ENCODE results near the gene SRRM2.

SRRM2 gene

DNA sequence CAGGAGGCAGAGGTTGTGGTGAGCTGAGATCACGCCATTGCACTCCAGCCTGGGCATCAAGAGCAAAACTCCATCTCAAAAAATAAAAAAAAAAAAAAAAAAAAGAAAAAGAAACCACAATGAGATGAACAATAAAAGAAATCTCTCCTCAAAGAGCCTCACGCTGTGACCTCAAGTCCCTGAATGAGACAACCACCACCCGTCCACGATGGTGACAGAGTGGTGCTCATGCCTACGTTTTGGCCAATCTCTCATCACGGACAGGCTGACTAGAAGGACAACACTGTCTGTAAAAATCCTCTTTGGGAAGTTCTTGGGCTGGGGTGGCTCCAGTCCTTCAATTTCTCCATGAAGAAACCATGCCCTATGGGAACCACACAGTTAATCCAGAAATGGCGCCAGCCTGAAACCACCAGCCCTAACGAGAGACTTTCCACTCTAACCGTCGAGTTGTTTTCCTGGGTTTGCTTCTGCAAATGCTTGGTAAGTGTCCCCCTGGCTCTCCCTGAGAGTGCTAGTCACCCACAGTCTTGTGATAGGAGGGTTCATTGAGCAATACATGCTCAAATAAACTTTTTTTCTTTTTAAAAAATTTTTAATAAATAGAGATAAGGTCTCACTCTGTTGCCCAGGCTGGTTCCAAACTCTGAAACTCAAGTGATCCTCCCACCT lies 17.5 kb upstream of the SRRM2 start:
- TF ChIP-seq, protein P1, sequence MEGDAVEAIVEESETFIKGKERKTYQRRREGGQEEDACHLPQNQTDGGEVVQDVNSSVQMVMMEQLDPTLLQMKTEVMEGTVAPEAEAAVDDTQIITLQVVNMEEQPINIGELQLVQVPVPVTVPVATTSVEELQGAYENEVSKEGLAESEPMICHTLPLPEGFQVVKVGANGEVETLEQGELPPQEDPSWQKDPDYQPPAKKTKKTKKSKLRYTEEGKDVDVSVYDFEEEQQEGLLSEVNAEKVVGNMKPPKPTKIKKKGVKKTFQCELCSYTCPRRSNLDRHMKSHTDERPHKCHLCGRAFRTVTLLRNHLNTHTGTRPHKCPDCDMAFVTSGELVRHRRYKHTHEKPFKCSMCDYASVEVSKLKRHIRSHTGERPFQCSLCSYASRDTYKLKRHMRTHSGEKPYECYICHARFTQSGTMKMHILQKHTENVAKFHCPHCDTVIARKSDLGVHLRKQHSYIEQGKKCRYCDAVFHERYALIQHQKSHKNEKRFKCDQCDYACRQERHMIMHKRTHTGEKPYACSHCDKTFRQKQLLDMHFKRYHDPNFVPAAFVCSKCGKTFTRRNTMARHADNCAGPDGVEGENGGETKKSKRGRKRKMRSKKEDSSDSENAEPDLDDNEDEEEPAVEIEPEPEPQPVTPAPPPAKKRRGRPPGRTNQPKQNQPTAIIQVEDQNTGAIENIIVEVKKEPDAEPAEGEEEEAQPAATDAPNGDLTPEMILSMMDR (IDR thresholded peaks at IDR 0.05; ENCODE audit: insufficient read depth, low read depth, low read length, missing control alignments), result no peak
- no peak overlapping the region for H3K4me3 ChIP-seq (ENCODE audit: low read length)
- no peak for DNase-seq (ENCODE audit: low read depth)

DNA sequence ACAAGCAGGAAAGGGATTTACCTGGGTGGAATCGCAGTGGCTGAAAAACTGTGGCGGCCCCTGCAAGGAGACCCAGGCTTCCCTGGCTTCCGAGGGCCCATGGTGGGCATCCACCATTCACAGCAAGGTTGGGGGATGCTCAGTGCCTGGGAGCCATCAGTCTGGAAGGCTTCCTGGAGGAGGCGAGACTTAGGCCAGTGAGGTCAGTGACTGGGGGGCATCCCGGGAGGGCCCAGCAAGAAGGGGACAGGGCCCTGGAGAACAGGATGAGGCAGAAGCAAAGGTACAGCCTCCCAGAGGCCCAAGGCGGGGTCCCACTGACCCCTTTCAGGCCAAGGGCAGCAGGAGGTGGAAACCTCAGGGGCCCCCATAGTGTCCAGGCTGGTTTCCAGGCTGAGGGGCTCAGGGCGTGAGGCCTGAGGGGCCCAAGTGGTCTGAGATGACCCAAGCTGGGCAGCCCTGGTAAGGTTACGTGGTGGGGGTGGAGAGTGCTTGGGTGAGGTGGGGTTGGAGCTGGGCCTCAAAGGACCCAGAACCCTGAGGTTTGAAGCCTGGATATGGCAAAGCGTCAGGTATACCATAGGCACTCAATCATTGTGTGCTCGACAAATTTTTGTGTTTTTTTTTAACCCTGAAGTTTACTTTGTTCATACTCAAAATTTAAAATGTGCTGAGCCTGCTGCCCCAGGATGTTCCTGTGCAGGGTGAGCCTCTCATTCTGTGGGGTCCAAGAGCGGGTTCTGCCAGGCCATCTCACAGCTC lies 15.8 kb upstream of the SRRM2 start:
- TF ChIP-seq, protein P1 (IDR thresholded peaks at IDR 0.05; ENCODE audit: insufficient read depth, low read depth, low read length, missing control alignments), result no peak
- no peak overlapping the region for H3K4me3 ChIP-seq (ENCODE audit: low read length)
- DNase-seq (ENCODE audit: low read depth), result no peak

DNA sequence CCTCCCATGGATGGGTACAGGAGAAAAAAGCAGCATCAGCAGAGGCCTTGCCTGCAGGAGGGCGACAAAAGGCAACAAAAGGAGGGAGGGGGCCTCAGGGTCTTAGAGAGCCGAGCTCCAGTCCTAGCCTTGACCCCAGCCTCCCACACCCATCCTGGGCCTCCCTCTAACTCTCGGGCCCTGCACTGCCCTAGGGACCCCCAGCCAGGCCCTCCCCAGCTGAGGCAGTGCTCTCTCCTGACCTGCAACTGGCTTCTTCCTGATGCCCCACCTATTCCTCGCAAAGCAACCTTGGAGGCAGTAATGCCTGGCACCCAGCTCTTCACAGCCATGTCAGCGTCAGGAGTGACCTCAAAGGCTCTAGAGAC lies 15.2 kb upstream of the SRRM2 start:
- no peak for DNase-seq (ENCODE audit: low read depth)
- no peak overlapping the region for H3K4me3 ChIP-seq (ENCODE audit: low read length)
- TF ChIP-seq, protein P1 (IDR thresholded peaks at IDR 0.05; ENCODE audit: insufficient read depth, low read depth, low read length, missing control alignments), result no peak

DNA sequence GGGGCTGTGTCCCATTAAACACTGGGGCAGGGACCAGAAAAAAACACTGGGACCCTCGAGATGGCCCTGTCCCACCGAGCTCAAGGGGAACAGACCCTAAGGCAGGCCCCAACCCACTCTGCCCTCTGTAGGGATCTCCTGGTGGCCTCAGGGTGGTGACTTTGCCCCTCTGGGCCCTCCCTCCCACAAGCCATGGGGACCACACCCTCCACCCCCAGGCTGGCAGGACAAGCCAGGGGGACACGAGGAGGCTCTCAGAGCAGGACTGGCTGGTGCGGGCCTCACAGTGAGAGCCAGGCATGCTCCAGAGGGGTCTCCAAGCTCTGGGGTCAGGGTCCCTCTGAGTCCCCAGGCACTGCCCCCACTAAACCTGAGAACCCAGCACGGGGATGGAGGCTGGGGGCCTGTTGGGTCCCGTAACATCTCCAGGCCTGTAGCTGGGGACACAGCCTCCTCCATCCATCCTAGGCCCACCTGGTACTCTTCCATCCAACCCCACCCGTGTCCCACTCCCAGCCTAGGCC lies 14.5 kb upstream of the SRRM2 start:
- H3K4me3 ChIP-seq (ENCODE audit: low read length), result no peak overlapping the region
- DNase-seq (ENCODE audit: low read depth), result no peak
- TF ChIP-seq, protein P1 (IDR thresholded peaks at IDR 0.05; ENCODE audit: insufficient read depth, low read depth, low read length, missing control alignments), result no peak

DNA sequence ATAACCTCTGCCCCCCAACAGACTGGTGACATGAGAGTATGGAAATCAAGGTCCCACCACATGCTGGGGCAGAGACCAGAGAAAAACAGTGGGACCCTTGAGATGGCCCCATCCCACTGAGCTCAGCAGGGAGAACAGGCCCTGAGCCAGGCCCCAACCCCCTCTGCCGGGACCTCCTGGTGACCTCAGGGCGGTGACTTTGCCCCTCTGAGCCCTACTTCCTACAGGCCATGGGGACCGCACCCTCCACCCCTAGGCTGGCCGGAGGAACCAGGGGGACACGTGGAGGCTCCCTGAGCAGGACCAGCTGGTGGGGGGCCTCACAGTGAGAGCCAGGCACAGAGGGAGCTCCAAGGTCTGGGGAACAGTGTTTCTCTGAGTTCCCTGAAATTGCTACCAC lies 13.8 kb upstream of the SRRM2 start:
- no peak for DNase-seq (ENCODE audit: low read depth)
- TF ChIP-seq, protein P1 (IDR thresholded peaks at IDR 0.05; ENCODE audit: insufficient read depth, low read depth, low read length, missing control alignments), result no peak
- no peak overlapping the region for H3K4me3 ChIP-seq (ENCODE audit: low read length)

DNA sequence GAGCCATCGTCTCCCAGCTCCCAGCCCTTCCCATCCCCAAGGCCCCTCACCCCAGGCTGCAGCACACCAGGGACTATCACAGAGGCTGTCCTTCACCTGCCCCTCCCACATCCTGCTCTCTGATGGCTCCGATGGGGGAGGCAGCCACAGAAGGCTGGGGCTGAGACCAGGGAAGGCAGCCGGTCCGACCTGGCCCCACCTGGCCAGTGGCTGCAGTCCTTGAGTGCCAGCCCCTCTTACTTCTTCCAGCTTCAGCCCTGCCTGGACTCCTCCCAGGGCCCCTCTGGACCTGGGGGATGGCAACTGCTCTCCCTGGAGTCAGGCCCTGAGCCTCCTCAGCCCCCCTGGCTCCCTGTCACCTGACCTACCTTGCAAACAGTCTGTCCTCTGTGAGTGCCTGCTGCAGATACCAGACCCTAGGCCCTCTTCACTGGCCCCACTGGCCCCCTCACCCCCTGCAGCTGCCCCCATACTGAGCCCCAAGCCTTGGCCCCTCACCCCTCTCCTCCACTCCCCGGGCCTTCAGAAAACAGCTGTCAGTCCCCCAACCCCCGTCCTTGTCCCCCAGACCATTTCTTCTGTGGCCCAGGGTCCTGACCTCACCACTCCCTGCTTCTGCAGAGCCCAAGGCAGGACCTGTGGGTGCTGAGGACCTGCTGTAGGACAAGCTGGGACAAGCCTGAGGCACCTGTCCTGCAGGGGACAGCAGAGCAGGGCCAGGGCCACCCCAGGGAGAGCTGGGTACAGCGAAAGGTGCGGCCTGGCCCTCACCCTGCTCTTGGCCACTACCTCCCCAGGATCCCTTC lies 12.6 kb upstream of the SRRM2 start:
- no peak for DNase-seq (ENCODE audit: low read depth)
- TF ChIP-seq, protein P1 (IDR thresholded peaks at IDR 0.05; ENCODE audit: insufficient read depth, low read depth, low read length, missing control alignments), result no peak
- H3K4me3 ChIP-seq (ENCODE audit: low read length), result no peak overlapping the region

Data from epithelial cell of esophagus (primary cell).